ENCODE results near the gene NSUN7.
"Not testable (repeated sequence)": the region's sequence is repeated elsewhere in the genome, so short reads cannot be mapped to it uniquely, and the experiment has no call there.

The NSUN7 gene, protein sequence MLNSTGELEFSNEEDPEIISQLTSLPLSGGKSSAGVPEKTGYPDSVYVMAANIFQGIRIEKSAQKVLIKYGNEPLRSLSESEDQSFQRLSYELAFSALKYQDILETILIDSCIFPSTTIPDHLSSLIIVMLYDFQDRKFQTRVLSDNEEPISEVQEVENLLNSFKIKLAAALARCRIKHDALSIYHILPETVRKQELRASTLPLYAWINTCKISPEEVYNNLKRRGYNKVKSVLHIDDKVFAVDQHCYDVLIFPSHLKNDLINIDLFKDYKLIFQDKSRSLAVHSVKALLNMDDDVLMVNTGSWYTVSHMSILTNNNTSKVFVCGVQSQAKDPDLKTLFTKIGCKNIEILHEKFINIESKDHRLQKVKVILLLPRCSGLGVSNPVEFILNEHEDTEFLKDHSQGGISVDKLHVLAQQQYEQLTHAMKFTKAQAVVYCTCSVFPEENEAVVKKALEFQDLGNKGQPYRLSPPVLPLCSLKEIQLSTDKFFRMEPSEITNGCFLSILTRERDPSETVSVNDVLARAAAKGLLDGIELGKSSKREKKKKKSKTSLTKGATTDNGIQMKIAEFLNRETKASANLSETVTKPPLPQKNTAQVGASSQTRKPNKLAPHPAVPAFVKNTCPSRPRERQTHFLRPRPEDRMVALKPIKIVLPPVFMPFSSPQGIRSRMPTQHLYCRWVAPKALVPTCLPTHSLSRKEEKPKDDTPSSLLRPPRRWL

GRCh38 chr4:40749717-40750460 is at the start of gene NSUN7:
TSS of gene NSUN7 (plus strand) at chr4:40749955. CDS start at chr4:40750694, 739 bp downstream.
- DNase-seq (ENCODE audit: low read depth), result no peak

- DNase-seq (ENCODE audit: low read depth), result no peak
Measured at GRCh38 chr4:40702137-40702799, 47.5 kb upstream of the NSUN7 start.

DNA sequence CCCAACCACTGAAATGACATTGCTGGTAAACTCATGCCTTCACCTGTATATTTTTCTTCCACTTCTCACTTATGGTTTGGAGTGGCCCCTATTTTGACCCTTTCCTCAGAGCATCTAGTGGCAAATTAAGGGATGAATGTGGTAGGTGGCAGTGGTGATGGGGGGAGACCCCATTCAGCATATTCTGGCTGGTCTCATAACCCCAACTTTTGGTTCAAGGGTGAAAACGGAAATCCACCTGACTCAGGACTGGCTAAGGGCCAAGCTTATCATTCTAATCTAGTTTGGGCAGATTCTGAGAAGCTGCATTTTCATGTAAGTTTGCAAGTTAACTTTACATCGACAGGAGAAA is 47.0 kb upstream of the NSUN7 start:
- no peak for DNase-seq (ENCODE audit: low read depth)

DNA sequence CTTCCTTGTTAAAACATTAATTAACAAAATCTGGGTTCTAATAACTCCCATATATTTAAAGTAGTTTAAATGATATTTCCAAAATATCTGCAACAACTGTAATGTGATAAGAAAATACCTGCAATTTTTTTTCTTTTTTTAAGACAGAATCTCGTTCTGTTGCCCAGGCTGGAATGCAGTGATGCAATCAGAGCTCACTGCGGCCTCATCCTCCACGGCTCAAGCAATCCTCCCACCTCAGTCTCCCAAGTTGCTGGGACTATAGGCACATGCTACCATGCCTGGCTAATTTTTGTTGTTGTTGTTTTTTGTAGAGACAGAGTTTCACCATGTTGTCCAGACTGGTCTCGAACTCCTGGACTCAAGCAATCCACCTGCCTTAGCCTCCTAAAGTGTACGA is 45.7 kb upstream of the NSUN7 start:
- no peak for DNase-seq (ENCODE audit: low read depth)

- no peak for DNase-seq (ENCODE audit: low read depth)
Measured at GRCh38 chr4:40710484-40711254, 39.1 kb upstream of the NSUN7 start.

- DNase-seq (ENCODE audit: low read depth), result not testable (repeated sequence)
Measured at GRCh38 chr4:40713001-40713400, 36.8 kb upstream of the NSUN7 start.

- no peak for DNase-seq (ENCODE audit: low read depth)
Measured at GRCh38 chr4:40713798-40714197, 36.0 kb upstream of the NSUN7 start.

DNA sequence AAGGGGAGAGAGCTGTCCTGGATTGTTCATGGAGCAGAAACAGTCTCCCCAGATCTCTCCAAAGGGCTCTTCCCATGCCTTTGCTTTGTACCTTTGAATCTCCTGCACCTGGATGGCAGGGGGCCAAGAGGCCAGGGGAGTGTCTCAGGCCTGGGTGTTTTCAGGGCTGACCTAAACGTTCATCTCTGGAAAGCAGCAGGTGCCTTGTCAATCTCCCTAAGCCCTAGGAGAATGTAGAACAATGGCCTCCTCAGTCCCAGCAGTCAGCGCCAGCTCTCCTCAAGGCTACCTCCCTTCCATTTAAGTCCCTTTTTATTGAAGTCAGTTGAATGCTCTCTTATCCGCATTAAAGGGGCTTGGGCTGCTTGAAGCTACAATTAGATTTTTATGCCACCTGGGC is 31.2 kb upstream of the NSUN7 start:
- DNase-seq (ENCODE audit: low read depth), result no peak

DNA sequence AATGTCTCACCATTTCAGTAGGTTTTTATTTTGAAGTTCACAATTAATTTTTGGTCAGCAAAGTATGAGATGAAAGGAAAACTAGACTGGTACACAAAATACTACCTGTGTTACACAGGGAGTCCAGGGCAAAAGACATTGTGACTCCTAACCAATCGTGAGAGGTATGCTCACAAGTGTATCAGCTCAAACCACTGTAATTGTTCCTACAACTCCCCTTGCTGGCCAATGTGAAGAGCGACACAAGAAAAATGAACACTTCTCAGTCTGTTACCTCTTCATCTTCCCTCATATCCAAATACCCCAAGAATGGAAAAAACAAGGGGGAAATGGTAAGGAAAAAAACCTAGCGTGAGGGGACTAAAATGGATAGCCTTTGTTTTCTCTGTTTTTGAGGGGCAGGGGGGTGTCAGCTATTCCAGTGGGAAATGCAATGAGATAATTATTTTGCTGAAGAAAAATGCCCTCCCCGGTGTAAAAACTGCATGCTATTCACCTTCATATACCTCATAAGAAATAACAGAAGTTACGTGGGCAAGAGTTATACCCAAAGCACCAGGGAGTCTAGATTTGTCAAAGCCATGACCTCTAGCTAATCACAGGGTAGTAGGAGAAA is 30.6 kb upstream of the NSUN7 start:
- no peak for DNase-seq (ENCODE audit: low read depth)

DNA sequence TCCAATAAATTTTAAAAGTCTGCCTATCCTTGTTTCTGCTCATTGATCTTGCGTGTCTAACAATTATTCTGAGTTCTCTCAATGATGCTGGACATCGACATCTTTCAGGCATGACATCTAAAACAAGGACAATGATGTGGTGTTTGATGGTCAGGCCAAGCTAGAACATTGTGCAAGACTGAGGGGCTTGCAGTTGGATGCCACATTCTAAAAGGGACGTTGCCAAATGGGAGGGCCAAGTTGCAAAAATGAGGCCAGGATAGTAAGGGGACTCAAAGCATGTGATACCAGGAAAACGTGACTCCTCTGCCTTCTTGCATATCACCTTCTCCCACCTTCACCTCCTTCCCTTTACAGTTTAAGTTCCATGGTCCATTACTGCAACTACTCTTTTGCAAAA is 29.4 kb upstream of the NSUN7 start:
- DNase-seq (ENCODE audit: low read depth), result no peak

GRCh38 chr4:40720916-40721315 is 28.8 kb upstream of the NSUN7 start:
- no peak for DNase-seq (ENCODE audit: low read depth)

GRCh38 chr4:40721730-40722171 is 28.0 kb upstream of the NSUN7 start:
- no peak for DNase-seq (ENCODE audit: low read depth)

- no peak for DNase-seq (ENCODE audit: low read depth)
Measured at GRCh38 chr4:40722576-40723161, 27.1 kb upstream of the NSUN7 start.

GRCh38 chr4:40723728-40724127 is 26.0 kb upstream of the NSUN7 start:
- no peak for DNase-seq (ENCODE audit: low read depth)

DNA sequence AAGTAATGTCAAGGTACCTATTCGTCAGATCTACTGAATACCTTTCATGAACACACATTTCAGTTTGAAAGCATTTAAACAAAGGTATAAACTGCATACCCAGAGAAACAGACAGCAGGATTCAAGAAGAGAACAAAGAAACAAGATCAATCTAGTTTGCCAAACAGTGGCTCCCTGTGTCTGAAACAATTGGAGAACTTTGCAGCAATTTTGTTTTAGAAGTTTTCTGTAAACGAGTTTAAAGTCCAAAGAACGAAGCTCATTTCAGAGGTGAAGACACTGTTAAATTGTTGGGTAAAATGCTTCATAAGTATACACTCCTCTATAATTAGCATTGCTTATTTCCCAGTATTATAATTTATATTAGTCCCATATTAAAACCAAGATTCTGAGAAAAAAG is 21.4 kb upstream of the NSUN7 start:
- no peak for DNase-seq (ENCODE audit: low read depth)

GRCh38 chr4:40729555-40729954 is 20.2 kb upstream of the NSUN7 start:
- DNase-seq (ENCODE audit: low read depth), result no peak

DNA sequence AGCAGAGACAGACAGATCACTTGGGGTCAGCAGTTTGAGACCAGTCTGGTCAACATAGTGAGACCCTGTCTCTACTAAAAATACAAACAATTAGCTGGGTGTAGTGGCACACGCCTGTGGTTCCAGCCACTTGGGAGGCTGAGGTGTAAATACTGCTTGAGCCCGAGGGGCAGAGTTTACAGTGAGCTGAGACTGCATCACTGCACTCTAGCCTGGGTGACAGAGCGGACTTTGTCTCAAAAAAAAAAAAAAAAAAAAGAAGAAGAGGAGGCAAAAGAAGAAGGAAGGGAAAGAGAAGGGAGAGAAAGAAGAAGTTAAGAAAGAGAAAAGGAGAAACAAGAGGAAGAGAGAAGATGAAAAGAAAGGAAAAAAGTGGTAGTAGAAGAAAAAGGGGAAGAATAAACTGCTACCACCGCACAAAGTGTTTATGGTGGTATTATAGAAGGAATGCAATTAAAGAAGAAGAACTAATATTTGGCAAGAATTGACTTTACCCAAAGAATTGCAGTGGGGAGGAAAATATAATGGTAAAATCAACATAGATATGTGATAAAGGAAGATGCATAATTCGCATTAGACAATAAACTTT is 19.6 kb upstream of the NSUN7 start:
- no peak for DNase-seq (ENCODE audit: low read depth)

- DNase-seq (ENCODE audit: low read depth), result no peak
Measured at GRCh38 chr4:40731361-40731760, 18.4 kb upstream of the NSUN7 start.

GRCh38 chr4:40731792-40732245 is 17.9 kb upstream of the NSUN7 start:
- DNase-seq (ENCODE audit: low read depth), result no peak

DNA sequence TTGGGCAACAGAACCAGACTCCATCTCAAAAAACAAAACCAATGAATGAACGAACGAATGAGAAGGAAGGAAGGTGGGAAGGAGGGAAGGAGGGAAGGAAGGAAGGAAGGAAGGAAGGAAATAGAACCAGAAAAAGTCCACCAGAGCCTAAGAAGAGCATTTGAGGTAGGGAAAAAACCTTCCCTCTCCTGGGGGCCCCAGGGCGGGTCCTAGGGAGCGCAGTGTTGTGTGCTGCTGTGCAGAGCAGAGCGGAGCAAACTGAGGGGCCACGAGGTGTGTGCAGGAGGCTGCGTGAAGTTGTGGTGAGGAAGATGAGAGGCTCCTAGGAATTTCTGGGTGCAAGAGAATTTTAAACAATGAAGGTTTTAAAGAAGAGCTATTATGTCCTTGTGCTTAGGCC is 16.0 kb upstream of the NSUN7 start:
- DNase-seq (ENCODE audit: low read depth), result no peak

Measured in HS-5 (cell line).